ENCODE data around the gene EMC7.
"Not testable (repeated sequence)": the region's sequence is repeated elsewhere in the genome, so short reads cannot be mapped to it uniquely, and the experiment has no call there.

The EMC7 gene

DNA sequence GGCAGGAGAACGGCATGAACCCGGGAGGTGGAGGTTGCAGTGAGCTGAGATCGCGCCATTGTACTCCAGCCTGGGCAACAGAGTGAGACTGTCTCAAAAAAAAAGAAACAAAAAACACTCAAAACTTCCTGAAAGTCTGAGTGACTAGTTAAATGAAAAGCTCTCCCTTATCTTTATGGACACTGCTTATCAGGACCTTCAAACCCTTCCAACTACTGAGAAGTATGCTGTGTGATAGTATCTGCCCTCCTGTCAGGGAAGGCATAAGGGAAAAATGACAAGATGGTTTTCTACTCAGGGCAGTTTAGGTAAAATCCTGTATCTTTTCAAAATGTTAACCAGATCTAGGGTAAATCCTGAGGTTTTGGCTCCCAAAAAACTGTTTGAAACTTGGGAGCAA lies 21.8 kb downstream of the EMC7 start:
- no peak for DNase-seq

DNA sequence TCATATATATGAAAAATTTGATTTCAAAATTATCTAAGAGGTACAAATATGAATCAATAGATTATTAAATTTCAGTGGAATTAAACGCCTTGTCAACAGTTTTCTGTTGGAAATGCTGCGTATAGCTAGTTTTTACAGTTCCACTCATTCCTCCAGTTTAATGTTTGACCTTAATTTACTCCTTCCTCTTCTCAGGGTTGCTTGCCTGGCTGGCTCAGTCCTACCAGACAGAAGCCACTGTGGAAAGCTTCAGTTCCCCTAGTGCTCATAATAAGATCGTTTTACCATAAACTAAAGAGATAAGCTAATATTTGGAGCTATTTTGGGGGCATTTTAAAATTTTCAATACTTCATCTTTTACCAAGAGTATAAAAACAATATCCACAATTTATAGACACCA lies 22.8 kb downstream of the EMC7 start:
- no peak for DNase-seq

DNA sequence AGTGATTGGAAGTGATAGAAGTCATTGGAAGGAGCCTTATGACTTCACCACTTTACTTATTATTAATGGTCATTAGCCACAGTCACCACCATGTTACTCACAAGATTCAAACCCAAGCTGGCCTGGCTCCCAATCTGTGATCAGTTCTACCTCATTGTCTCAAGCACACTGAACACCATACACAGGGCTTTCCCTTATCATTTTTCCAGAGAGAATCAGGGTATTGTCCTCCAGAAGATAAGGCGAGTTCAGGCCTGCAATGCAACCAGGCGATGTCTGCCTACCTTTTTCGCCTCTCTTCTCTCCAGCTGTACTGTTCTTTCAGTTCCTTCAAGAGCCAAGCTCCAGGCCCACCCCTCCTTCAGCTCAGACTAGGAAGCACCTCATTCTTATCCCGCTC lies 24.9 kb downstream of the EMC7 start:
- no peak for DNase-seq

DNA sequence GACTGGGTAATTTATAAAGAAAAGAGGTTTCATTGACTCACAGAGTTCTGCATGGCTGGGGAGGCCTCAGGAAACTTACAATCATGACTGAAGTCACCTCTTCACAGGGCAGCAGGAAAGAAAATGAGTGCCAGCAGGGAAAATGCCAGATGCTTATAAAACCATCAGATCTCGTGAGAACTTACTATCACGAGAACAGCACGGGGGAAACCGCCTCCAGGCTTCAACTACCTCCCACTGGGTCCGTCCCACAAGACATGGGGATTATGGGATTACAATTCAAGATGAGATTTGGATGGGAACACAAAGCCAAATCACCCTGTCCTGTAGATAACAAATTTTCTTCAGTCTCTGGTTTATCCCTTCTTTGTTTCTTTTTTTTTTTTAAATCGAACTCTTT lies 31.7 kb downstream of the EMC7 start:
- no peak for DNase-seq

DNA sequence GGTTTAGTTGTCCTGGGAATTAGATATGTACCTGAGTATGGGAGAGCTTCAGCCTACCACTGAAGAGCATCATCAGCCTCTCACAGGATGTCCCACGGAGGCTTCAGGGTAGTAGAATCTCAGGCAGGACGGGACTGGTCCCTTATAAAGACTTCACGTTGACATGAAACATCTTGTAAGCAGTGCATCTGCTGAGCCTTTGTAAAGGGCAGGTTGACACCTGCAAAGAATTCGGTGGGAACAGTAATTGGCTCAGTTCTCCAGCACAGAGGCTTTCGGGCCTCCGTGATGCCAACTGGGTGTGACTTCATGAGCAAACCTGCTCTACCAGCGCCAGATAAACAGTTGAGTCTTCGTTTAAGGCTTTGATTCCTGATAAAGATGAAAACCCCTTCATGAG lies 35.7 kb downstream of the EMC7 start:
- DNase-seq = no peak

DNA sequence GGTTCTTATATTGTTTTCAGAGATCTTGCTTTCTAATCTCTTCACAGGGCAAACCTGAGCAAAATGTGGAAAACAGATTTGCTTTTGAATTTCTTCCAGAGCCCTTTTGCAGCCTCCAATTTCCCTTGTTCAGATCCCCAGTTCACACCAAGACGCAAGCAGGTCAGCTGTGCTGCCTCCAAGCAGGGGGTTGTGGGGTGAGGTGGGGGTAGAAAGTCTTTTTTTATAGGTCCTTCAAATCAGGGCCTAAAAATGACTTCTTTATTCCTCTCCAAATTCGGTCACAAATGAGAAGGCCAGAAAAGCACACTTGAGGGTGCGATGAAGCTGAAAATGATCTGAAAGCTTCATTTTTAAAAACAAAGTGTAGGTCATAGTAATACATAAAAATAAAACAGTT lies 36.4 kb downstream of the EMC7 start:
- no peak for DNase-seq

DNA sequence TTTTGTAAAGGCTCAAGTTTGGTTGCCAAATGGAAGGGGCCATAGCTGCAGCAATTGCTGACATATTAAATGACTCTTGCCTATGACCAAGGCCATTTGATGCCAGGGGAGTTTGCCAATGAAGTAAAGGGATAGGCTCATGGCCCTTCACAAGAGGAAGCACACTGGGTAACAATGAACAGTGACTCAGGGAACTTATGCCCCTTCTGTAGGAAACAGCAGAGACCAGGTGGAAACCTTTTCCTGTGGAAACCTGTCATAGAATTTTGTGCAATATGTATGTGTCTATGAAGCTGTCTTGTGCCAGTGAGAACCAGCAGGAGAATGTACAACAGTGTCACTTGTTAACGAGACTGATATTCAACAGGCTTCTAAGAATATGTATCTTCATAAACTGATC lies 37.2 kb downstream of the EMC7 start:
- DNase-seq = no peak

DNA sequence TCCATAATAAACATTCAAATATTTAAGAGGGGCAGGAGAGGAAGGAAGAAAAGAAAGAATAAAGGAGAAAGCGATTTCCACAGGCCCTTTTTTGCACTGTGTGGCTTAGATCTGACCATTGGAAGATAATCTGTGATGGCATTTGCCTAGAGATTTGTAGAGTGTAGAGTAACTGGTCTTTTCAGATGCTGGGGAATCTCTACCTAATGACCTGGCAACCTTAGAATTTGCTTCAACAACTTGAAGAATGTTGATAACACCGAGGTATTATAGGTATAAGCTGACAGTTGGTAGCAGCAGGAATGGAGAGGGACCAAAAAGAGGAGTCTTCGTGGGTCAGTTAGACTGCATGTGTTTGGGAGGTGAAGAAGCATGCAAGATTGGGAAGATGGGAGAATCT lies 41.7 kb downstream of the EMC7 start:
- DNase-seq = no peak

DNA sequence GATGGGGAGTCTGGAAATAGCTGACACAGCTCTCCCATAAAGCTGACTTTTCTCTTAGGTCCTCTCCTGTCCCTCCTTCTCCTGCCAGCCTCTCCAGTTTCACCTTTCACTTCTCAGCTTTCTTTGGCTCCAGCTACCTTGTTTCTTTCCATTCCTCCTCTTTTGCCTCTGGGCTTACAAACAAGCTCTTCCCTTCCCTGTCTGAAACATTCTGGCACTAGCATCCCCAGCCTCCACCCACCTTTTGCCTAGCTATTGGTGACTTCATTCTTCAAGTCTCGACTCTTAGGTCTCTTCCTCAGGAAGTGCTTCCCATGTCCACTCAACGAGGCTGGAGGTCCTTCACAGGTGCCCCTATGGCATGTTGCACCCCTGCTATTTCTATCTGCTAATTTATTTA lies 42.2 kb downstream of the EMC7 start:
- no peak for DNase-seq

DNA sequence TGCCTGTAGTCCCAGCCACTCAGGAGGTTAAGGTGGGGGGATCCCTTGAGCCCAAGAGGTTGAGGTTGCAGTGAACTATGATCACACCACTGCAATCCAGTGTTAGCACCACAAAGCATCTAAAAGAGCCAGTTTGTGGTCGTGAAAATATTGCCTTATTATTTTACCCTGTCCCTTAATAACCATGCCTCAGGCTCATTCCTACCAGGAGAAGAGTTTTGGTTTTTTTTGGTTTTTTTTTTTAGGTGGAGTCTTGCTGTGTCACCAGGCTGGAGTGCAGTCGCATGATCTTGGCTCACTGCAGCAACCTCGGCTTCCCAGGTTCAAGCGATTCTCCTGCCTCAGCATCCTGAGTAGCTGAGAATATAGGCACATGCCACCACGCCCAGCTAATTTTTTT lies 44.8 kb downstream of the EMC7 start:
- DNase-seq = no peak

DNA sequence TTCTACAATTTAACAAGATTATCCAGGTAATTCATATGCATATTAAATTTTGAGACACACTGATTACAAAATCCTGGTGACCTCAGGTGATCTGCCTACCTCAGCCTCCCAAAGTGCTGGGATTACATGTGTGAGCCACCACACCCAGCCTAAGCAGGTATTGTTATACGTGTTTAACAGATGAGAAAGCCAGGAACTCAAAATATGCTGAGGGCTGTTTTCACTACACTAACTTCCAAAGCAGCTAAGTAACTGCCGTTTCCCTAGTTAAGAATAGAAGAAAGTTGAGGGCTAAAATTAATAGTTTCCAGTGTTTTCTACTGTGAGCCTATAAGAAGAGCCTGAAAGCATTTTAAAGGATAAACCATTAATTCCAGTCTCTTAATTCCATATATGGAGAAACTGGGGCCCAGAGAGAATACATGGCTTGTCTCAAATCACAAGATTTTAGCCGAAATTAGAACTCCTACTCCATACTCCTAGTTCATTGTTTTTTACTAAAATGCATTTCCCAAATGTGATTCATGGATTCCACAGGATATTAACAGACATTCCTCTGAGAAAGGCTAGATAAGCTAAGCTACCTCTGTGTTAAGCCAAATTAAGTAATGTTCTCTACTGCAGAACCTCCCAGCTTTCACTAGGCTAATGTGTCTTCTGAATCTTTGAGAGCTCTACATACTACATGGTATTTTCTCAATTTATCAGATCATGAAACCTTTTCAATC lies 45.6 kb downstream of the EMC7 start:
- peak; percentile 73 for DNase-seq

DNA sequence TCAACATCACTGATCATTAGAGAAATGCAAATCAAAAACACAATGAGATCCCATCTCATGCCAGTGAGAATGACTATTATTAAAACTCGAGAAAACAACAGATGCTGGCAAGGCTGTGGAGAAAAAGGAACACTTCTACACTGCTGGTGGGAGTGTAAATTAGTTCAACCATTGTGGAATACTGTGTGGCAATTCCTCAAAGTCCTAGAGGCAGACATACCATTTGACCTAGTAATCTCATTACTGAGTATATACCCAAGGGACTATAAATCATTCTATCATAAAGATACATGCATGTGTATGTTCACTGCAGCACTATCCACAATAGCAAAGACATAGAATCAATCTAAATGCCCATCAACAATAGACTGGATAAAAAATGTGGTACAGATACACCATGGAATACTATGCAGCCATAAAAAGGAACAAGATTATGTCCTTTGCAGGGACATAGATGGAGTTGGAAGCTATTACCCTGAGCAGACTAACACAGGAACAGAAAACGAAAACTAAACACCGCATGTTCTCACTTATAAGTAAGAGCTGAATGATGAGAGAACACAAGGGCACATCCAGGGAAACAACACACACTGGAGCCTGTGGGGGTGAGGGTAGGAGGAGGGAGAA lies 47.5 kb downstream of the EMC7 start:
- no peak for DNase-seq

DNA sequence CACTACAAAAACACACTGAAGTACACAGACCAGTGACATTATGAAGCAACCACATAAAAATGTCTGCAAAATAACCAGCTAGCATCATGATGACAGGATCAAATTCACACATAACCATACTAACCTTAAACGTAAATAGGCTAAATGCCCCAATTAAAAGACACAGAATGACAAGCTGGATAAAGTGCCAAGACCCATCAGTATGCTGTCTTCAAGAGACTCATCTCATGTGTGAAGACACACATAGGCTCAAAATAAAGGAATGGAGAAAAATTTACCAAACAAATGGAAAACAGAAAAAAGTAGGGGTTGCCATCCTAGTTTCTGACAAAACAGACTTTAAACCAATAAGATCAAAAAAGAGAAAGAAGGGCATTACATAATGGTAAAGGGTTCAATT lies 51.3 kb downstream of the EMC7 start:
- not testable (repeated sequence) for DNase-seq

DNA sequence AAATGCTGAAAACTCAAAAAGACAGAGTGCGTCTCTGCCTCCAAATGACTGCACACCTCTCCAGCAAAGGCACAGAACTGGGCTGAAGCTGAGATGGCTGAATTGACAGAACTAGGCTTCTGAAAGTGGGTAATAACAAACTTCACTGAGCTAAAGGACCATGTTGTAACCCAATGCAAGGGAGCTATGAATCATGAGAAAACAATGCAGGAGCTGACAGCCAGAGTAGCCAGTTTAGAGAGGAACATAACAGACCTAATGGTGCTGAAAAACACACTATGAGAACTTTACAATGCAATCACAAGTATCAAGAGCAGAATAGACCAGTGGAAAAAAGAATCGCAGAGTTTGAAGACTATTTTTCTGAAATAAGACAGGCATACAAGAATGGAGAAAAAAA lies 52.5 kb downstream of the EMC7 start:
- DNase-seq = peak; percentile 64

DNA sequence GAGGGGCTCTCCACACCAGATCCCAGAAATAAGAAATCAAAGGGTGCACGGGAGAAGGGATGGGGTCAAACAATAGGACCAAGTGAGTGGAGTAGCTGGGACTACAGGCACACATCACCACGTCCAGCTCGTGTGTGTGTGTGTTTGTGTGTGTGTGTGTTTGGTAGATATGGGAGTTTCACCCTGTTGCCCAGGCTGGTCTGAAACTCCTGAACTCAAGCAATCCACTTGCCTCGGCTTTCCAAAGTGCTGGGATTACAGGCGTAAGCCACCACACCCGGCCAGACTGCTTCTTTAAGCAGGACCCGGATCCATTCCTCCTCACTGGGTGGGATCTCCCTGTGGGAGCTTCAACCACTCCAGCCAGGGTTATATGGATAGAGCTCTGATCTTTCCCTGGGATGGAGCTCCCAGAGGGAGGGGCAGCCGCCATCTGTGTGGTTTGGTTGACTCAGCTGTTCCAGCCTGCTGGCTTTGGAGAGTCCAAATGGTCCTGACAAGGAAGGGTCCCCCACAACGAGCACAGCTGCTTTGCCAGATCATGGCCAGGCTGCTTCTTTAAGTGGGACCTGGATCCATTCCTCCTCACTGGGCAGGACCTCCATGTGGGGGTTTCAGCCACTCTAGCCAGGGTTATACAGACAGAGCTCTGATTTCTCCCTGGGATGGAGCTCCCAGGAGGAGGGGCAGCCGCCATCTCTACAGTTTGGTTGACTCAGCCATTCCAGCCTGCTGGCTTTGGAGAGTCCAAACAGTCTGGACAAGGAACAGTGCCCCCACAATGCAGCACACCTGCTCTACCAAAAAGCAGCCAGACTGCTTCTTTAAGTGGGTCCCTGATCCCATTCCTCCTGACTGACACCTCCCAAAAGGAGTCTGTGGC lies 53.5 kb downstream of the EMC7 start:
- DNase-seq = peak; percentile 18

DNA sequence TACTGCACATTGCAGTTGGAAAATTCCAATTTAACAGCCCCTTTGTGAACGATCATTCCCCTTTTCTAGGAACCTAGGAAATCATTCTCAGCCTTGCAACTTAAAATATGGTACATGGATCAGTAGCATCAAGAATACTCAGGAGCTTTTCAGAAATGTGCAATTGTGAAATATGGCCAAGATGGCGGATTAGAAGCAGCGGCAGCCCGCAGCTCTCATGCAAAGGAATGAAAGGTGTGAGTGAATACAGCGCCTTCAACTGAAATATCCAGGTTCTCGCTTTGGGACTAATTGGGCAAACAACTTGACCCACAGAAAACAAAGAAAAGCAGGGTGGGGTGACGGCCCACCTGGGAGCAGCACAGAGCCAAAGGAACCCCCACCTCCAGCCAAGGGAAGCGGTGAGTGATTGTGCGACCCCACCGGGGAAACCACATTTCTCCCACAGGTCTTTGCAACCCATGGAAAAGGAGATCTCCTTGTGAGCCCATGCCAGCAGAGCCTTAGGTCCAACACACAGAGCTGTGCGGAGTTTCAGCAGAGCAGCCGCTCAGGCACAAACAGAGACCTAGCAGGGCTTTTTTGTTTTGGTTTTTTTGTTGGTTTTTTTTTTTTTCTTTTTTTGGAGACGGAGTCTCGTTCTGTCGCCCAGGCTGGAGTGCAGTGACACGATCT lies 55.1 kb downstream of the EMC7 start:
- DNase-seq = no peak

DNA sequence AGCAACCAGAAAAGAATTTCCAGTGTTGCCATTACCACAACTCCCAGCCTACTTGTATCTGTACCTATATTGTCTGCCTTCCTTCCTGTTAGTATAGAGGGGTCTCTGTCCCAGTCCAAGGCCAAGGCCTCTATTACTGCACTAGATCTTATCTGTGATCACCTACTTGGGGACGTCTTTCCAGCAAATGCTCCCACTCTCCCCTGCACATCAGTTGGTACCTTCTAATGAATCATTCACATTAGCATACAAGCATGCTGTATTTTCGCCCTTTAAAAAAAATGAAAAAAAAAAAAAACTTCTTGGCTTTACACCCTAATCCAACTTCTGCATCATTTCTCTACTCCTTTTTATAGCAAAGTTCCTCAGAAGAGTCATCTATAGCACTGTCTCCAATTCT lies 57.8 kb downstream of the EMC7 start:
- DNase-seq = no peak

DNA sequence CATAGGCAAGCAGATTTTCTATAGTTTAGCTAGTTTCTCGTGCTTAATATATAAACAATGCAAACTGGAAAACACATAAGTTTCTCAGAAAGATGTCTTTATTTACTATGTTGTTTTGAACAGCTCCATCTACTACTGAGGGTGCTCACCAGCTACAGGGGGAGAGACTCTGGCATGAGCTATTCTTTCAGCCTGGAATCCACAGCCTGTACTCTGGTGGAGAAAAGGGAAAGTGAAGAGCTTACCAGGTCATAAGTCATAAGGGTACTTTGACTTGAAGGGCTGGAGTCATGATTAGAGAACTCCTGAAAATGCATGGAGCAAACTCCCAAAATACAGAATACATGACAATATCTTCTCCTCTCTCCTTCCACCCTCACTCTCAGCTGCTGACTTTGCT lies 58.3 kb downstream of the EMC7 start:
- DNase-seq = no peak

DNA sequence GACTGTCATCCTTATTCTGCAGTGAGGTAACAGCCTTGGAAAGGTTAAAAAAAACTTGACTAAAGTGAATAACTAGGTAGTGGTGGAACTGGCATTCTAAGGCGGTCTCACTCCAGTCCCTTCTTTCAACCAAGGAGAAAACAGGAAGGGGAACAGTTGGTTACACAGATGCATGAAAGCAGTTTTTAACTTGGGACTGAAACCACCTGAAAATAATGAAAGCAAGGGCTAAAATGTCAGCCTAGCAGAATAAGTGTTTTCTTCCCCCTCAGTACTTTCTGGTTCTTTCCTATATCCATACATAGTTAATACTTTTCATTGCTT lies 61.9 kb downstream of the EMC7 start:
- no peak for DNase-seq

DNA sequence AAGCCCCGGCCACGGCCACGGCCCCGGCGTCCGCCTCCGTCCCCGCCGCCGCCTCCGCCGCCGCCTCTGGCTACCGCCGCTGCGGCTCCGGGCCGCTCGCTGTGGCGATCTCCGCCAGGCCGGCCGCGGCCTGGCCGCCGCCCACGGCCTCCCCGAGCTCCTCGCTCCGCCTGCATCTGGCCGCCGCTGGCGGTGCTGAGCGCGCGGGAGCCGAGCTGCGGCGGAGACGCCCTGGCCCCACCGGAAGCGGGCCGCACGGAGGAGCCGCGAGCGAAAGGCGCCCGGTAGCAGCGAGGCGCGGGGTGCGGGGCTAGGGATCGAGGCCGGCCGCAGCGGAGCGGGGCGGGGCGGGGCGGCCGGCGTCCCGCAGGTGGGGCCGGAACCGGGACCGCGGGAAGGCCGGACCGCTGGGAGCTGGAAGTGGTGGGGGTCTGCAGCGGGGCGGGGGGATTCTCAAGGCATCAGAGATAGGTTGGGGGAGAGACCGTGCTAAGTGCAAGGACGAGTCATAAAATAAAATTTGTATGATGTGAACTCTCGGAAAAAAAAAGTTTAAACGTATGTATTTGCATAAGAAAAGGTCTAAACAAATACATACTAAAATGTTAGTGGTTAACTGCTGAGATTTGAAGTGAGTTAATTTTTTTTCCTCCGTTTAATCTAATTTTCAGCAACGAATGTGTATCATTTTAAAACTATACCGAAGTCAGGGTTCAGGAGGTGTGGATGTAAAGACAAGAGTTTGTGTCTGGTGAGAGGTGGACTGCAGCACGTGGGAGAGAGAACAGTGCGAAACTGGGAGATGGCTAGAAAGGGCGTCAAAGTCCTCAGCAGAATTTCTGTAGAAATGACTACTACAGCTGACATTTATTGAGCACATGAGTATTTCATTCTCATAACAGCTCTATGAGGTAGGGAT lies 62.5 kb downstream of the EMC7 start, which contains the start of gene AVEN:
Gene AVEN, minus strand, starts transcription at position 334 of the 919 bp plus-strand sequence. Its CDS starts 158 bp downstream, at position 176.
- peak; percentile 9 for DNase-seq

DNA sequence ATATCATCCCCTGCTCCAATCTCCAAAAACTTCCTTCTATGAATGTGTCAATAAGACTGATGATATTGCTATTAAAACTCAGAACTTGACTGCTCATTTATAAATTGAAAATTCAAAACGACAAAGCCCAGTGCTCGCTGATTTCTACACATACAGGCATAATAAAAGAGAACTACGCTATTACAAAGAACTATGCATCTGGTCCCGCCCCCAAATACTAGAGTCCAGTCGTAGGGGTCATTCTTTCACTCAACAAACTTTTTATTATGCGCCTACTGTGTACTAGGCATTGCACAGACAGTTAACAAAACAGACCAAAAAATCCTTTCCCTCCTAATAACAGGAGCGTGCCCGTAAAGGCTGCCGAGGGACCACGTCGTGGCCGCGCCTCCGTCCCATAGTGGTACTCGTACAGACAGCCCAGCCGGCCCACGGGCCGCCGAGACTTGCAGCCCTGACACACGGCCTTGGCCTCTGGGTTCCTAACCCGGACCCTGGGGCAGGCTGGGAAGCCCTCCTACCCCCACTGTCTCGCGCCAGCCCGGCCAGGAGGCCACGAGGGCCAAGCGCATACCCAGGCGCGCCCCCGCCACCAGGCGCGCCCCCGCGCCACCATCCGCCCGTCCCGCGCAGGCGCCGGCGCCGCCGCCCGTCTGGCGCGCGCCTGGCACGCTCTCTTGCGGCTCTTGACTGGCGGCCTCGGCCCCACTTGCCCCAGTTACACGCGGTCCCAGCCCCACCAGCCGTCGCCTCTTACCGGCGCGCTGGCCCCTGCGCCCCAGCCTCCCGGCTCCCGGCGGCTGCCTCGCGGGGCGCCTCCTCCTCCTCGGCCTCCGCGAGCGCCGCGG lies 63.4 kb downstream of the EMC7 start:
- peak; percentile 50 for DNase-seq
